ENCODE measurements around the gene RABGAP1L.

RABGAP1L gene

GRCh38 chr1:174883409-174883808 is 724.1 kb downstream of the RABGAP1L start (continued):
- TF ChIP-seq ZFP69B (tag by site-specific recombination; IDR thresholded peaks at IDR 0.05): peak; percentile 31; the same call in 1 of the 2 replicates

- no peaks in the 10 kb centered on the region for H3K4me1 ChIP-seq (ENCODE audit: control insufficient read depth, insufficient read depth, low read length)
- CTCF ChIA-PET: interaction anchor here (1.3 to 1.6 kb wide), 2 partner anchors 100 to 114 kb away, joined by 3 to 4 read pairs; no protein-coding TSS in a partner anchor
- H3K27ac ChIP-seq (ENCODE audit: extremely low read depth, low read depth, low read length): no peak overlapping the region
- H3K4me3 ChIP-seq (ENCODE audit: low read depth, low read length): no peak overlapping the region
- POLR2A ChIA-PET: interaction anchor here (1.0 kb wide), 1 partner anchor 115 kb away, joined by 7 read pairs; the partner anchor contains the start of gene CACYBP
- no peak for TF ChIP-seq KLF9 (tag by site-specific recombination; IDR thresholded peaks at IDR 0.05; ENCODE audit: low read depth)
- TF ChIP-seq ZFP3 (tag by site-specific recombination; IDR thresholded peaks at IDR 0.05; ENCODE audit: low read depth): no peak
- TF ChIP-seq ZBTB20 (tag by site-specific recombination; IDR thresholded peaks at IDR 0.05): no peak
- no peak for TF ChIP-seq ZNF302 (tag by site-specific recombination; IDR thresholded peaks at IDR 0.05; ENCODE audit: low read depth)
- no peak for TF ChIP-seq ZBTB1 (tag by site-specific recombination; IDR thresholded peaks at IDR 0.05)
- no peaks in the 10 kb centered on the region for H3K9me3 ChIP-seq (ENCODE audit: control insufficient read depth, insufficient read depth, low read depth, low read length)
- H3K36me3 ChIP-seq (ENCODE audit: control insufficient read depth in 2 of 2, insufficient read depth in 1 of 2, low read length in 2 of 2): no peaks in the 10 kb centered on the region
Observed at GRCh38 chr1:174884038-174884437, 724.7 kb downstream of the RABGAP1L start.

GRCh38 chr1:174884566-174884965 is 725.2 kb downstream of the RABGAP1L start:
- H3K36me3 ChIP-seq (ENCODE audit: control insufficient read depth in 2 of 2, insufficient read depth in 1 of 2, low read length in 2 of 2): no peaks in the 10 kb centered on the region
- POLR2A ChIA-PET: no interaction called here
- H3K9me3 ChIP-seq (ENCODE audit: control insufficient read depth, insufficient read depth, low read depth, low read length): no peaks in the 10 kb centered on the region
- no peaks in the 10 kb centered on the region for H3K4me1 ChIP-seq (ENCODE audit: control insufficient read depth, insufficient read depth, low read length)
- no peak overlapping the region for H3K4me3 ChIP-seq (ENCODE audit: low read depth, low read length)
- CTCF ChIA-PET: interaction anchor here (1.3 to 1.6 kb wide), 2 partner anchors 99 to 114 kb away, joined by 3 to 4 read pairs; no protein-coding TSS in a partner anchor
- TF ChIP-seq PRDM1 (tag by site-specific recombination; IDR thresholded peaks at IDR 0.05) (no peak), ELK4 (IDR thresholded peaks at IDR 0.05; ENCODE audit: borderline replicate concordance, low read depth, low read length) (no peak)
- H3K27ac ChIP-seq (ENCODE audit: extremely low read depth, low read depth, low read length): no peak overlapping the region

GRCh38 chr1:174890024-174890423 is 730.7 kb downstream of the RABGAP1L start:
- Histone ChIP-seq H3K36me3 (ENCODE audit: control insufficient read depth in 2 of 2, insufficient read depth in 1 of 2, low read length in 2 of 2) (no peaks in the 10 kb centered on the region), H3K27ac (ENCODE audit: extremely low read depth, low read depth, low read length) (no peak overlapping the region), H3K4me1 (ENCODE audit: control insufficient read depth, insufficient read depth, low read length) (no peaks in the 10 kb centered on the region), H3K4me3 (ENCODE audit: low read depth, low read length) (no peak overlapping the region), H3K9me3 (ENCODE audit: control insufficient read depth, insufficient read depth, low read depth, low read length) (no peaks in the 10 kb centered on the region)
- POLR2A ChIA-PET: no interaction called here
- TF ChIP-seq ZNF76 (tag by site-specific recombination; IDR thresholded peaks at IDR 0.05; ENCODE audit: borderline replicate concordance, low read depth) (no peak), HOXC10 (CRISPR knock-in tag; IDR thresholded peaks at IDR 0.05) (no peak), EGR2 (tag by site-specific recombination; IDR thresholded peaks at IDR 0.05; ENCODE audit: low read depth) (0 out of 2 replicates have a peak, but pooled peaks have one; percentile 9), ZFP37 (tag by site-specific recombination; IDR thresholded peaks at IDR 0.05) (no peak), ZNF664 (tag by site-specific recombination; IDR thresholded peaks at IDR 0.05) (no peak)
- CTCF ChIA-PET: interaction anchor here (0.7 to 1.1 kb wide), 2 partner anchors 9 to 140 kb away, joined by 3 read pairs; no protein-coding TSS in a partner anchor

GRCh38 chr1:174892016-174892415 is 732.7 kb downstream of the RABGAP1L start:
- H3K27ac ChIP-seq (ENCODE audit: extremely low read depth, low read depth, low read length): no peak overlapping the region
- no peaks in the 10 kb centered on the region for H3K4me1 ChIP-seq (ENCODE audit: control insufficient read depth, insufficient read depth, low read length)
- H3K4me3 ChIP-seq (ENCODE audit: low read depth, low read length): no peak overlapping the region
- no peaks in the 10 kb centered on the region for H3K36me3 ChIP-seq (ENCODE audit: control insufficient read depth in 2 of 2, insufficient read depth in 1 of 2, low read length in 2 of 2)
- TF ChIP-seq ZNF16 (tag by site-specific recombination; IDR thresholded peaks at IDR 0.05; ENCODE audit: low read depth) (no peak), HOXC10 (CRISPR knock-in tag; IDR thresholded peaks at IDR 0.05) (no peak), ZNF274 (IDR thresholded peaks at IDR 0.05; ENCODE audit: low read length) (no peak), ZNF274 (tag by site-specific recombination; IDR thresholded peaks at IDR 0.05; ENCODE audit: borderline replicate concordance) (no peak), REST (tag by site-specific recombination; IDR thresholded peaks at IDR 0.05) (no peak), TRIM28 (IDR thresholded peaks at IDR 0.05; ENCODE audit: borderline replicate concordance, low read length) (no peak), SP3 (tag by site-specific recombination; IDR thresholded peaks at IDR 0.05) (no peak), ZNF202 (tag by site-specific recombination; IDR thresholded peaks at IDR 0.05; ENCODE audit: borderline replicate concordance) (no peak), ZNF843 (tag by site-specific recombination; IDR thresholded peaks at IDR 0.05) (no peak), OSR2 (tag by site-specific recombination; IDR thresholded peaks at IDR 0.05) (no peak), ZNF621 (tag by site-specific recombination; IDR thresholded peaks at IDR 0.05) (no peak), ZBTB48 (tag by site-specific recombination; IDR thresholded peaks at IDR 0.05) (no peak), ZNF174 (tag by site-specific recombination; IDR thresholded peaks at IDR 0.05) (no peak)
- ChIA-PET CTCF (interaction anchor here (0.6 kb wide), 1 partner anchor 209 kb away, joined by 3 read pairs; no protein-coding TSS in a partner anchor), POLR2A (no interaction called here)
- H3K9me3 ChIP-seq (ENCODE audit: control insufficient read depth, insufficient read depth, low read depth, low read length): no peaks in the 10 kb centered on the region

Measured in HEK293 (cell line).